GM18861 (cell line): ENCODE measurements around the gene ANO2.
"Not testable (repeated sequence)": the region's sequence is repeated elsewhere in the genome, so short reads cannot be mapped to it uniquely, and the experiment has no call there.

Experiments
- ATAC-seq: cut with Tn5 transposase; IDR thresholded peaks from one replicate; pipeline ENCODE4 v1.9.1; 2021; ENCODE audit not compliant: unreplicated experiment

The ANO2 gene

GRCh38 chr12:5830111-5830510 lies 114.9 kb downstream of the ANO2 start:
- ATAC-seq, result no peak

- ATAC-seq, result no peak
These were observed 117.5 kb downstream of the ANO2 start for GRCh38 chr12:5827591-5827990.

- not testable (repeated sequence) for ATAC-seq
These were observed 119.3 kb downstream of the ANO2 start for GRCh38 chr12:5825761-5826160.

- ATAC-seq, result not testable (repeated sequence)
These were observed 126.2 kb downstream of the ANO2 start for GRCh38 chr12:5818877-5819276.

- ATAC-seq, result no peak
These were observed 127.8 kb downstream of the ANO2 start for GRCh38 chr12:5817246-5817645.

- ATAC-seq, result no peak
These were observed 135.5 kb downstream of the ANO2 start for GRCh38 chr12:5809586-5809985.

- ATAC-seq, result no peak
These were observed 136.1 kb downstream of the ANO2 start for GRCh38 chr12:5808981-5809380.

- ATAC-seq, result no peak
These were observed 137.4 kb downstream of the ANO2 start for GRCh38 chr12:5807514-5808219.

- ATAC-seq, result no peak
These were observed 138.0 kb downstream of the ANO2 start for GRCh38 chr12:5807090-5807414.

GRCh38 chr12:5806371-5807089 lies 138.5 kb downstream of the ANO2 start:
- ATAC-seq, result no peak

- ATAC-seq, result no peak
These were observed 141.5 kb downstream of the ANO2 start for GRCh38 chr12:5803532-5803931.

GRCh38 chr12:5798242-5799015 lies 146.6 kb downstream of the ANO2 start:
- ATAC-seq, result no peak

- no peak for ATAC-seq
These were observed 147.4 kb downstream of the ANO2 start for GRCh38 chr12:5797661-5798060.

GRCh38 chr12:5796959-5797225 lies 148.2 kb downstream of the ANO2 start:
- no peak for ATAC-seq

GRCh38 chr12:5796171-5796958 lies 148.7 kb downstream of the ANO2 start:
- no peak for ATAC-seq

GRCh38 chr12:5794156-5794555 lies 150.9 kb downstream of the ANO2 start:
- ATAC-seq, result no peak

- no peak for ATAC-seq
These were observed 152.7 kb downstream of the ANO2 start for GRCh38 chr12:5792343-5792742.

GRCh38 chr12:5789469-5789968 lies 155.5 kb downstream of the ANO2 start:
- ATAC-seq, result no peak

- no peak for ATAC-seq
These were observed 157.2 kb downstream of the ANO2 start for GRCh38 chr12:5787828-5788227.

- ATAC-seq, result no peak
These were observed 159.5 kb downstream of the ANO2 start for GRCh38 chr12:5785601-5786000.

GRCh38 chr12:5784462-5785130 lies 160.5 kb downstream of the ANO2 start:
- no peak for ATAC-seq
